HG03064 (cell line): ENCODE data around the gene FCHSD2.

Experiments
- ATAC-seq: cut with Tn5 transposase; IDR thresholded peaks from one replicate; pipeline ENCODE4 v1.9.1; 2021; ENCODE audit warnings: low read depth; ENCODE audit not compliant: unreplicated experiment

Gene FCHSD2

GRCh38 chr11:72851726-72852125 lies 290.4 kb downstream of the FCHSD2 start:
- no peak for ATAC-seq

DNA sequence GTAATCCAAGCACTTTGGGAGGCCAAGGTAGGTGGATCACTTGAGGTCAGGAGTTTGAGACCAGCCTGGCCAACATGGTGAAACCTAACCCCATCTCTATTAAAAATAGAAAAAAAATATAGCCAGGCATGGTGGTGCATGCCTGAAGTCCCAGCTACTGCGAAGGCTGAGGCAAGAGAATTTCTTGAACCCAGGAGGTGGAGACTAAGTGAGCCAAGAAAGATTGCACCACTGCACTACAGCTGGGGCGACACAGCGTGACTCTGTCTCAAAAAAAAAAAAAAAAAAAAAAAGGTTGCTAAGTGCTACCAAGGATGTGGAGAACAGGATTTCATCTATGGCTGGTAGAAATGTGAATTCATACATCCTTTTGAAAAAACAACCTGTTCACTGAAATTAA lies 291.3 kb downstream of the FCHSD2 start:
- ATAC-seq = no peak

- no peak for ATAC-seq
These were observed 293.2 kb downstream of the FCHSD2 start for GRCh38 chr11:72848846-72849466.

- no peak for ATAC-seq
These were observed 297.8 kb downstream of the FCHSD2 start for GRCh38 chr11:72844356-72844755.

DNA sequence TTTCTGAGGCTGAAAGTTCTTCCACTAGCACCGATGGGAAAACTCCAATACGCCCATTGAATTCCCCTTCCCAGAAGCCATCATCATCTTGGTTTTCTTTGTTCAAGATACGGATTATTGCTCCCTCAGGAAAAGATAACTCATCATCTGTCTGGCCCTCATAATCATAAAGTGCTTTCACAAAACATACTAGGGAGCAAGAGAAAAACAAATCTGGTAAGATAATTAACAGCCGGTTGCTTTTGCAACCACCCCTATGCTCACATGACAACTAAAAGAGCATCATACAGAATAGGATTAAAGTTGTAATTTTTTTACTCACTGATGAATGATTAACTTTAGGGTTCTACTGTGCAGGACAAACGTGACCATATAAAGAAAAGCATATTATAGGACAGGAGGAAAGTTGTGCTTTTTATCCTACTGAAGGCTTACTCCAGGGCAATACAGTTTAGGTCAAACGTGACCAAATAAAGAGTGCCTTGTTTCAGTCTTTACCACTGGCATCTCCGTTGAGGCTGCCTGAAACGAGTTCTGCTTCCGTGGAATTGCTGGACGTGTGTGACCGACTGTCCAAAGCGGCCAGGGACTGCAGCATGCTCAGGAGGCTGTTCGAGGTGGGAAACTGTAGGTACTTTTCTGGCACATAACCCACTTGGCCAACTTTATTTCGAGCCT lies 299.3 kb downstream of the FCHSD2 start:
- ATAC-seq = no peak

DNA sequence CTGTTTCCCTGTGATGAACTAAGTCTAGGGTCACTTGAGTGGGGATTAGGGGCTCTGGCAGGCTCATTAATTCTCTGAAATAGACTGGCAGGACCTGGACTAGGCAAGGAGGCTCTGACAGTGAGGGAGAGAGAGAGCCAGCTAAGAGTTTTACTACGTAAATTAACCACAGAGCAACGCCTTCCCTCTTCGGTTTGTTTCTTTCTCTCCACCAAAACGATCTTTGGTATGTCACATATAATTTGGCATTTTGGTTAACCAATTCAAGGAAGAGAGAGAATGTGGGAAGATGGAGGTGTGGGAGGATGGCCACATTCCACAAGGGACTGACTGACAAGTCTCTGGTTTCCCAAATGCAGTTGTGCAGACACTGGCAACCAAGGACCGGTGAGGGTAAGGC lies 300.0 kb downstream of the FCHSD2 start:
- ATAC-seq = no peak

GRCh38 chr11:72841397-72841796 lies 300.7 kb downstream of the FCHSD2 start:
- ATAC-seq = no peak

DNA sequence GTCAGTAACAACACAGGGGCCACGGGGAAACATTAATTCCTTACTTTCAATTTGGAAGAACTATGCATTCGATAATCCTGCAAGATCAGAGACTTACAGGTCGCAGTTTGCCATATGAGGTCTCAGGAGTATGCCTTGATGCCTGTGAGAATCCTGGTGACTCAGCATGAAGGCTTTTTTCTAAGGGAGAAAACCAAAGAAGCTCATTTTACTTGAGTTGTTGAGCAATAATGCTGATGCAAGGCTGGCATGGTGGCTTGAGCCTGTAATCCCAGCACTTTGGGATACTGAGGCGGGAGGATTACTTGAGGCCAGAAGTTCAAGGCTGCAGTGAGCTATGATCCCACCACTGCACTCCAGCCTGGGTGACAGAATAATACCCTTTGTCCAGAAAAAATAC lies 301.3 kb downstream of the FCHSD2 start:
- ATAC-seq = no peak

GRCh38 chr11:72838691-72839305 lies 303.3 kb downstream of the FCHSD2 start:
- no peak for ATAC-seq

GRCh38 chr11:72836111-72836510 lies 306.0 kb downstream of the FCHSD2 start:
- no peak for ATAC-seq

DNA sequence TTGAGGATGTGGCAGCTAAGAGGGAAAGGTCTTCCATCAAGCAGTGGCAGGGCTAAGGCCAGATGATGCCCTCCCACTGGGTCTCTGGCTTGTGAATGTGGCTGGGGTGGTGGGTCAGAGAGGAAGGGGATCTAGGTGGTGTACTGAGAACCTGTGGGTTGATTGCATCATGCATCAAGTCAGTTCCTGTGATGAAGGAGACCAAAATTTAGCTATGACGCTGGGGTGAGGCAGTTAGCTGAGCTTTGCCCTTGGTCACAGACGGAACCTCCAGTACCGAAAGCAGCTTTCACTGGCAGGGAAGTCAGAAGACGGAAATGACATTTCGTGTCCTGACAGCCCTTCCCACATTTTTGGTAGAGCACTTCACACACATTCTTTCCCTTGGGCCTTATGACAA lies 307.2 kb downstream of the FCHSD2 start:
- no peak for ATAC-seq

GRCh38 chr11:72833811-72834493 lies 308.2 kb downstream of the FCHSD2 start:
- ATAC-seq = no peak

- no peak for ATAC-seq
These were observed 308.9 kb downstream of the FCHSD2 start for GRCh38 chr11:72833083-72833733.

GRCh38 chr11:72832301-72833082 lies 309.6 kb downstream of the FCHSD2 start:
- ATAC-seq = no peak

DNA sequence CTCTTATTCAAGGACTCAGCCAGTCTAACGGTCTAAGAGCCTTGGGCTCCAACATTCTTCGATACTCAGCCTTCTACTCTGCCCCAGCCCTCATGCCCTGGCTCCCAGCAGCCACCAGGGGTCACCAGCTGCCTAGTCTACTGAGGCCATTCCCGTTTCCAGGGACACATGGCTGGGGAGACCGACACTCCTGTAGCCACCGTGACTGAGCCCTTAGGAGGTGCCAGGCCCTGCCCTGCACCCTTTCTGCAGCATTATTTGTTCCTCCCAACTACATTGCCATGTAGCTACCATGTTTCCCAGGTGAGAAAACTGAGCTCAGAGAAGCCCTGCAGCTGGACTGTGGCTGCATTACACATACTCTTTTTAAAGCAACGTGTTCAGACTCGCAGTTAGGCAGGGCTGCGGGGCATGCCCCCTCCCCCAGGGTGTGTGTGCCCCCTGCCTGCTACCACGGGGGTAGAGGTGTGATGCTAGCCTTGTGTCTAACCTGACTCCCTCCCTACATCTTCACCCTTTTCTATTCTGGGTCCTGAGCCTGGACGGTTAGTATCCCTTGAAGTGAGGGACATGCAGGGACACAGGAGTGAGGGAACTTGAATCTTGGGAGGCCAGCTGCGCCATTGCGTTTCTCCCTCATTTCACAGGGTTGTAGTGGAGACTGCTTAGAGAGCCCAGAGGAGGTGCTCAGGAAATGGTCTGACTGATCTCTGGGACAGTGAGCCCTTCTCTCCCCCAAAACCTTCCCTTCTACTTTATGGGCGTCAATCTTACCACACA lies 310.4 kb downstream of the FCHSD2 start:
- no peak for ATAC-seq

DNA sequence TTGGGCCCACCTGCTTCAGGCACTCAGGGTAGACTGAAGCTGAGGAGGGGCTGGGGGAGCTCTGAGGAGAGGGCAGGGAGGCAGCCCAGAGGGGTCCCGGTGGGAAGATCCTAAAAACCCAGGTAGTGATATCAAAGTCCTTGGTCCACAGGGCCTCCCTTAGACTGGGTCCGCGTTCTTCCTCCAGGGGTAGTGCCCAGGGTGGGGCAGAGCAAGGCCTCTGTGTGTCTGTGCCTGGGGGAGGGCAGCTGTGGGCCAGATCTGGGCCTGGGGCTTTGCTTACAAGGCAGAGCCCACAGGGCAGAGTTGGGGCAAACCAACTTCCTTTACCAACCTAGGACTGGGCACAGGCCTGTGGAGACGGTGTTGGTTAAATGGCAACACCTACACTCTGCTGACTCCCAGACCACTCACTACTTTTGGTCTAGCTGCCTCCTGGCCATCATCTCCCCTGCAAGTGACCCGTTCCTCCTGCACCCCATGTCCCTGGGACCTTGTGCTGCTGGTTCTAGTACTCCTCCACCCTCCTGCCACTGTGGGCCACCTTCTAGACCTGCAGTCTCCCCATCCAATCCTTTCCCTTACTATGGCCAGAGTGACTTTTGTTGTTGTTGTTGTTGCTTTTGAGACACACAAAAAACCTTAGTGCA lies 312.1 kb downstream of the FCHSD2 start:
- ATAC-seq = no peak

DNA sequence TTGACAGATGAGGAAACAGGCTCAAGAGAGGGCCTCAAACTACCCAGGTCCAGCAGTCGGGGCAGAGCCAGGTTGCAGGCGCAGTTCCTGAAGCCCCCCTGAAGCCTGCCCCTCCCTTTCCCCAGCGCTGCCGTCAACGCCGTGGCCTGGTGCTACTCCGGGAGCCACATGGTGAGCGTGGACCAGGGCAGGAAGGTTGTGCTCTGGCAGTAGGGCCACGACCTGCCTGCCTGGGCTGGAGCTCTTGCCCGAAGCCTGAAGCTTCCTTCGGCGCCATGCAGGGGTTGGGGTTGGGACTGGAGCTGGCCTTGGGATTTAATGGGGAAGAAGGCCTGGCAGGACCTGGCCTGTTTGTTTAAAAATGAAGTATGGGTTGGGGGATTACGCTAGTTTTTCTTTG lies 312.9 kb downstream of the FCHSD2 start:
- no peak for ATAC-seq

GRCh38 chr11:72828692-72829101 lies 313.4 kb downstream of the FCHSD2 start:
- ATAC-seq = no peak

- no peak for ATAC-seq
These were observed 314.0 kb downstream of the FCHSD2 start for GRCh38 chr11:72828081-72828567.
